Measurements from ENCODE around the gene SCFD1.
"Not testable (repeated sequence)": the region's sequence is repeated elsewhere in the genome, so short reads cannot be mapped to it uniquely, and the experiment has no call there.

The SCFD1 gene

GRCh38 chr14:30614155-30614554, 8.0 kb upstream of the SCFD1 start:
- no peak for DNase-seq

GRCh38 chr14:30620178-30620577, 1.9 kb upstream of the SCFD1 start:
- DNase-seq, result no peak

- no peak for DNase-seq
Measured at GRCh38 chr14:30621354-30621939, 672 bp upstream of the SCFD1 start.

GRCh38 chr14:30623412-30624131, 1.5 kb downstream of the SCFD1 start:
- DNase-seq, result no peak

GRCh38 chr14:30624132-30624423, 2.0 kb downstream of the SCFD1 start:
- DNase-seq, result no peak

- no peak for DNase-seq
Measured at GRCh38 chr14:30625533-30625932, 3.4 kb downstream of the SCFD1 start.

DNA sequence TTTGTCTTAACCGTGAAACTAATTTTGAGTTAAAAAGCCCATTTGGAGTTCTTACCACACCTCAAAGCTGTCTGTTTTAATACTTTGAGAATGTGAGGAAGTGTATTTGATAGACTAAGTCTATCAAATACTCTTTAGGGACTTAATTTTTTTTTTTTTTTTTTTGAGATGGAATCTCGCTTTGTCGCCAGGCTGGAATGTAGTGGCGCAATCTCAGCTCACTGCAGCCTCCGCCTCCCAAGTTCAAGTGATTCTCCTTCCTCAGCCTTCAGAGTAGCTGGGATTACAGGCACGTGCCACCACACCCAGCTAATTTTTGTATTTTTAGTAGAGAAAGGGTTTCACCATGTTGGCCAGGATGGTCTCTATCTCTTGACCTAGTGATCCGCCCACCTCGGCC, 7.3 kb downstream of the SCFD1 start:
- DNase-seq, result not testable (repeated sequence)

GRCh38 chr14:30630248-30630647, 8.1 kb downstream of the SCFD1 start:
- DNase-seq, result no peak

DNA sequence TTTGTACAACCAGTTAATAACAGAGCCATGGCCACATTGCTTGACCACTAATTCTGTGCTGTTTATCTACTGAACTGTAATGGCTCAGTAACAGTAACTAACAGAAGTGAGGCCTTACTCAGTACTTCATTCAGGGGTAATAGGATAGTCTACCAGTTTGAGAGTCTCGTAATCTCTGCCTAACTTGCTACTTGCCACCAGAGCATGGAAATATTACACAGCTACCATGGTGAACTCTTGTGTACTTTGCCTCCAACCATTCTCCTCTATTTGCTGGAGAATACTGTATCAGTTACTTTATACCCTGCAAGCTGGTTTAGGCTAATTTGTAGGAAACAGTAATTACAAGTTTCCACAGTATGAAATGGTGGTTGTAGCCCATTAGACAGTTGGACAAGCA, 10.6 kb downstream of the SCFD1 start:
- no peak for DNase-seq

DNA sequence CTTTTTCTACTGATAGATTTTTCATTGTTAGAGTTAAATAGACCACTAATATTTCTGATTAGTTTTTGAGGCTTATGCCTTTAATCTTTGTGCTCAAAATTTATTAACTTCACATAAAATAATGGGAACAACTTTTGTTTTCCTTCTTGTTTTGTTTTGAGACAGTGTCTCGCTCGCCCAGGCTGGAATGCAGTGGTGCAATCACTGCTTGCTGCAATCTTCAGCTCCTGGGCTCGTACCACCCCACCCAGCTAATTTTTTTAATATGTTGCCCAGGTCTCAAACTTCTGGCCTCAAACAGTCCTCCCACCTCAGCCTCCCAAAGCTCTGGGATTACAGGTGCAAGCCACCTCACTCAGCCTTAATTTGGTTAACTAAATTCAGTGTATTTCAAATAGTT, 16.8 kb downstream of the SCFD1 start:
- no peak for DNase-seq

GRCh38 chr14:30641207-30641606, 19.1 kb downstream of the SCFD1 start:
- DNase-seq, result no peak

DNA sequence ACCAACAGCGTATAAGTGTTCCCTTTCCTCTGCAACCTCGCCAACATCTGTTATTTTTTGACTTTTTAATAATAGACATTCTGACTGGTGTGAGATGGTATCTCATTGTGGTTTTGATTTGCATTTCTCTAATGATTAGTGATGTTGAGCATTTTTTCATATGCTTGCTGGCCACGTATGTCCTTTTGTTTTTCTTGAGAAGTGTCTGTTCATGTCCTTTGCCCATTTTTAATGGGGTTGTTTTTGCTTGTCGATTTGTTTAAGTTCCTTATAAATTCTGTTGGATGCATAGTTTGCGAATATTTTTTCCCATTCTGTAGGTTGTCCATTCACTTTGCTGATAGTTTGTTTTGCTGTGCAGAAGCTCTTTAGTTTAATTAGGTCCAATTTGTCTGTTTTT, 22.3 kb downstream of the SCFD1 start:
- DNase-seq, result not testable (repeated sequence)

DNA sequence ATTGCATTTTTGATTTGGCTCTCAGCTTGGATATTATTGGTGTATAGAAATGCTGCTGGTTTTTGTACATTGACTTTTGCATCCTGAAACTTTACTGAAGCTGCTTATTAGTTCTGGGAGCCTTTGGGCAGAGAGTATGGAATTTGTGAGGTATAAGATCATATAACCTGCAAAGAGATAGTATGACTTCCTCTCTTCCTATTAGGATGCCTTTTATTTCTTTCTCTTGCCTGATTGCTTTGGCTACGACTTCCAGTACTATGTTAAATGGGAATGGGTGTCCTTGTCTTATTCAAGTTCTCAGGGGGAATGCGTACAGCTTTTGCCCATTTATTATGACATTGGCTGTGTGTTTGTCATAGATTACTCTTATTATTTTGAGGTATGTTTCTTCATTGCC, 23.5 kb downstream of the SCFD1 start:
- DNase-seq, result no peak

DNA sequence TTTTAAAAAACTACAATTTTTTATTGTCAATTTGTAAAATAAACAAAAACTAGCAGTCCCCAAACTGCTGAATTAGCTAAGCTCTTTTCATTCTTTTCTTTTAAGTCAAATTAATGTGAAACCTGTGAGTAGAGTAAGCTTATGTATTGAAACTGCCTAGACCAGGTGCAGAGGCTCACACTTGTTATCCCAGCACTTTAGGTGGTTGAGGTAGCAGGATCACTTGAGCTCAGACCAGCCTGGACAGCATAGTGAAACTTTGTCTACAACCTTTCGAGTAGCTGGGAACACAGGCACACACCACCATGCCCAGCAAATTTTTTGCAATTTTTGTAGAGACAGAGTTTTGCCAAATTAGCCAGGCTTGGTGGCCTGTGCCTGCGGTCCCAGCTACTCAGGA, 26.4 kb downstream of the SCFD1 start:
- DNase-seq, result no peak

DNA sequence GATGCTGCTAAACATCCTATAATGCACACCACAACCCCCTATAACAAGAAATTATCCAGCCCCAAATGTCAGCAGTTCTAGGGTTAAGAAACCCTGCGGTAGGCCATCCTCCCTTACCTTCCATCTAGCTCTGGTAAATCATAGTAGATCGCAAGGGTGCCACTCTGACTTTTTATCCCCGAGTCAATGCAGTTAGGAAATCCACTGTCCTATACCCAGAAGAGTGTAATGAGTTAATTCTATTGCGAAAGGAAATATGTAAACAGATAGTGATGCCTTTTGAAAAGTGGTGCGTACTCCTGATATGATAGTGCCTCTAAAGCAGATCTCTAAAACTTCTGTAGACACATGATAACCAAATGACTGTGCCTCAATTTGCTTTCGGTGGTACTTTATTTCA, 29.8 kb downstream of the SCFD1 start:
- DNase-seq, result no peak

DNA sequence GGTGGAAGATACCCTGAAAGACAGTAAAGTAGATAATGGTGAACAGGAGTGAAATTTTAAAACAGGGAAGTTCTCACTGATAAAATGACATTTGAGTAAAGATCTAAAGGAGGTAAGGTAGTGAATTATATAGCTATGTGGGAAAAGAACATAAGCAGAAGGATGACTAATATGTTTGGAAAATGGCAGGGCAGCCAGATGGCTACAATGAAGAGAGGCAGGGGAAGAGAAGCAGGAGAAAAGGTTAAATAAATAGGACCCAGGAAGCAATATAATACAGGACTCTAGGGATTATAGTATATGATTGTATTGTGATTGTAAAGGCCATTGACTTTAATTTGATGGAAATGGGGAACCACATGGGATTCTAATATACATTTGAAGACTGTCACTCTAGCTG, 33.0 kb downstream of the SCFD1 start:
- DNase-seq, result no peak

GRCh38 chr14:30655658-30656057, 33.5 kb downstream of the SCFD1 start:
- DNase-seq, result no peak

GRCh38 chr14:30656190-30656632, 34.1 kb downstream of the SCFD1 start:
- DNase-seq, result no peak

DNA sequence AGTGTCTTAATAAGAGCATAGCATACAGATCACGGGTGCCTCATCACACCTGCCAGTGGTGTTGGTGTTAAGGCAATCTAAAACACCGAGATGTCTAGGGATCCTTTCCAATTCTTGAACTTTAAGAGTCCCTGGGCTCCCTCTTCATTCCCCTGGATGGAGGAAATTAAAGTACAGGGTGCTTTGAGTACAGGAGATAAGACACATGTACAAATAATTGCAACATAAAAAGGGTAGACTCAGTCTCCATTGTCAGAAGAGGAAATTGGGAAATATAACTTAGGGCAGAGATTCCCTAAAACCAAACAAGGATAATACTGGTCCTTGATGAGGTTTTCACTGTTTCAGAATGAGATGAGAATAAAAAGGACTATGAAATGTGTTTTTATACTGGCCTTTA, 34.9 kb downstream of the SCFD1 start:
- DNase-seq, result no peak

- no peak for DNase-seq
Measured at GRCh38 chr14:30657606-30658163, 35.6 kb downstream of the SCFD1 start.

GRCh38 chr14:30658645-30659044, 36.5 kb downstream of the SCFD1 start:
- DNase-seq, result no peak

- no peak for DNase-seq
Measured at GRCh38 chr14:30669594-30669993, 47.5 kb downstream of the SCFD1 start.

GRCh38 chr14:30673071-30673470, 51.0 kb downstream of the SCFD1 start:
- DNase-seq, result no peak

DNA sequence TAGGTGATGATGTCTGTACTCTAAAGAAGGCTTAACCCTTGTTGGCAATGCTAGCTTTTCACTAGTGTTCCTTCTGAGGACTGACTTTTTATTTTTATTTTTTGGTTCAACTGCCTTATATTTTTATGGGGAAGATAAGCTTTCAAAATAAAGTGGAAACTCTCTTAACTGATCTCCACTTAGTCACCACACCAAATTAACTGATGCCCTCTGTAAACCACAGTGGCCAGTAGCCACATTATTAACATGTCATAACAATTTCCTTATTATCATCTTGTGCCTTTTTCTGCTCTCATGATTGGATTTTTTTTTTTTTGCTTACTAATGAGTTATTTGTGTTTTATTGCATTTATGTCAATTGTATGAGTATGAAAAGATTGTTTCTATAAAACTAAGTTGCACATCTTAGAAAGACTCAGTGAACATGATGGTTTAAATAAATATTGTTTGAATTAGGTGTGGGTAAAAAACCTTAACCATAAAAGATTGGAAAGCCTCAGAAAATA, 56.9 kb downstream of the SCFD1 start:
- DNase-seq, result no peak

DNA sequence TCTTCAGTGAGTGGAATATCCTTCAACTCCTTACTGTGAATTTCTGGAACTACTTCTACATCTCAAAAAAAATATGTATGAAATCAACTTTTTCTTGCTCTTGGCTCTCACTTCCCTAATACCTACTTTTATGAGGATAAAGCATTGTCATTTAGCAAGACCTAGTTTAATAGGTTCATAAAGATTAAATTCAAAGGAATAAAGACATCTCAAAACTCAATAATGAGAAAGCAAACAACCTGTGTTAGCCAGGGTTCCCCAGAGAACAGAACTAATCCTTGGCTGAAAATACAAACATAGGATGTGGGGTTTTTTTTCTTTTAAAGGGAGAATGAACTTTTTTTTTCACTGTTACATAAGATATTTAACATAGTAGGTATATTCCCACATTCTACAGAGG, 57.9 kb downstream of the SCFD1 start:
- no peak for DNase-seq

Data from NCI-H526 treated with DMSO at 0.1 percent for 48 hours (cell line).